NCI-H345 (cell line): Measurements from ENCODE around the gene UHRF2.
"Not testable (repeated sequence)": the region's sequence is repeated elsewhere in the genome, so short reads cannot be mapped to it uniquely, and the experiment has no call there.

Experiments
- DNase-seq: peaks from one replicate; lab custom pipeline; 2025; lab: John Stamatoyannopoulos, UW

Gene UHRF2

GRCh38 chr9:6412487-6413364 lies at the start of gene UHRF2:
Gene UHRF2 (plus strand): TSS chr9:6413199. CDS start chr9:6413491, 292 bp downstream.
- peak; percentile 98 for DNase-seq

- no peak for DNase-seq
Measured at GRCh38 chr9:6367128-6367890, 45.7 kb upstream of the UHRF2 start.

GRCh38 chr9:6368831-6369230 lies 44.2 kb upstream of the UHRF2 start:
- DNase-seq = no peak

GRCh38 chr9:6381477-6382012 lies 31.5 kb upstream of the UHRF2 start:
- not testable (repeated sequence) for DNase-seq

GRCh38 chr9:6382681-6383080 lies 30.3 kb upstream of the UHRF2 start:
- DNase-seq = no peak

GRCh38 chr9:6383551-6384225 lies 29.3 kb upstream of the UHRF2 start:
- DNase-seq = no peak

GRCh38 chr9:6384732-6385131 lies 28.3 kb upstream of the UHRF2 start:
- DNase-seq = no peak

- DNase-seq = no peak
Measured at GRCh38 chr9:6399071-6399470, 13.9 kb upstream of the UHRF2 start.

GRCh38 chr9:6405371-6405770 lies 7.6 kb upstream of the UHRF2 start:
- DNase-seq = no peak

- DNase-seq = no peak
Measured at GRCh38 chr9:6407778-6408177, 5.2 kb upstream of the UHRF2 start.

GRCh38 chr9:6408320-6408719 lies 4.7 kb upstream of the UHRF2 start:
- no peak for DNase-seq

- DNase-seq = no peak
Measured at GRCh38 chr9:6409811-6410210, 3.2 kb upstream of the UHRF2 start.

GRCh38 chr9:6410633-6411032 lies 2.4 kb upstream of the UHRF2 start:
- no peak for DNase-seq

GRCh38 chr9:6413365-6414246 lies 607 bp downstream of the UHRF2 start:
- peak; percentile 46 for DNase-seq

GRCh38 chr9:6414247-6414641 lies 1.2 kb downstream of the UHRF2 start:
- DNase-seq = peak; percentile 32

- no peak for DNase-seq
Measured at GRCh38 chr9:6415266-6415665, 2.3 kb downstream of the UHRF2 start.

GRCh38 chr9:6417186-6417585 lies 4.2 kb downstream of the UHRF2 start:
- DNase-seq = no peak

GRCh38 chr9:6418764-6419163 lies 5.8 kb downstream of the UHRF2 start:
- no peak for DNase-seq

GRCh38 chr9:6424940-6425339 lies 11.9 kb downstream of the UHRF2 start:
- no peak for DNase-seq

- DNase-seq = no peak
Measured at GRCh38 chr9:6426117-6426516, 13.1 kb downstream of the UHRF2 start.
